Liver (tissue), 9 donors: Measurements from ENCODE around the gene WDR37. TPM values are rescaled to one million over a fixed set of nuclear protein-coding genes. Genes with fewer than 3 reads are reported as not detected.
"Not testable (repeated sequence)": the region's sequence is repeated elsewhere in the genome, so short reads cannot be mapped to it uniquely, and the experiment has no call there.

ENCODE experiments used
- DNase-seq: peaks from one replicate; pipeline ENCODE4 v3.0.0-alpha.2; 2017; ENCODE audit warnings: low spot score
- H3K27ac ChIP-seq, 2 donors: one replicate each; pipeline ENCODE4 v1.7.0; 2013; ENCODE audit warnings: inconsistent platforms in 2 of 2, low read length in 2 of 2, control low read depth in 1 of 2, low read depth in 1 of 2, mild to moderate bottlenecking in 1 of 2
- H3K27me3 ChIP-seq, 4 donors: one replicate each; pipeline versions ENCODE4 v1.6.1 to v1.7.0; 2013; ENCODE audit warnings: low read length in 3 of 4, inconsistent platforms in 1 of 4, mild to moderate bottlenecking in 1 of 4, moderate library complexity in 1 of 4; ENCODE audit not compliant: control insufficient read depth in 4 of 4, insufficient read depth in 4 of 4
- H3K36me3 ChIP-seq, 4 donors: one replicate each; pipeline versions ENCODE4 v1.6.1 to v1.7.0; 2013; ENCODE audit warnings: low read length in 3 of 4, mild to moderate bottlenecking in 3 of 4, low read depth in 1 of 4, moderate library complexity in 1 of 4; ENCODE audit not compliant: control insufficient read depth in 4 of 4, insufficient read depth in 3 of 4
- H3K4me1 ChIP-seq, 4 donors: one replicate each; pipeline versions ENCODE4 v1.6.1 to v1.7.0; 2013; ENCODE audit warnings: low read length in 3 of 4, mild to moderate bottlenecking in 3 of 4, moderate library complexity in 1 of 4; ENCODE audit not compliant: control insufficient read depth in 4 of 4, insufficient read depth in 4 of 4
- H3K4me3 ChIP-seq, 3 donors: one replicate each; pipeline versions ENCODE4 v1.6.1 to v1.7.0; 2013; ENCODE audit warnings: low read length in 3 of 3, control low read depth in 1 of 3, low read depth in 1 of 3, mild to moderate bottlenecking in 1 of 3
- H3K9ac ChIP-seq, 2 donors: one replicate each; pipeline ENCODE4 v1.7.0; 2013; ENCODE audit warnings: low read length in 2 of 2, mild to moderate bottlenecking in 2 of 2, moderate library complexity in 2 of 2, control low read depth in 1 of 2, low read depth in 1 of 2
- H3K9me3 ChIP-seq, 4 donors: one replicate each; pipeline versions ENCODE4 v1.6.1 to v1.7.0; 2013; ENCODE audit warnings: low read length in 3 of 4; ENCODE audit not compliant: control insufficient read depth in 4 of 4
- ATF3 ChIP-seq: IDR thresholded peaks from 2 replicates; pipeline ENCODE4 v1.6.1; 2016; ENCODE audit warnings: antibody characterized with exemption
- FOXA1 ChIP-seq: IDR thresholded peaks from 2 replicates; pipeline ENCODE4 v1.6.1; 2016; ENCODE audit warnings: antibody characterized with exemption
- FOXA2 ChIP-seq: IDR thresholded peaks from 2 replicates; pipeline ENCODE4 v1.6.1; 2016; ENCODE audit warnings: antibody characterized with exemption
- NR2F2 ChIP-seq: IDR thresholded peaks from 2 replicates; pipeline ENCODE4 v1.6.1; 2016; ENCODE audit warnings: antibody characterized with exemption
- RAD21 ChIP-seq, 2 donors: IDR thresholded peaks; 2 replicates each; pipeline ENCODE4 v1.6.1; 2016; ENCODE audit warnings: antibody characterized with exemption in 2 of 2, mild to moderate bottlenecking in 2 of 2
- RXRA ChIP-seq, 2 donors: IDR thresholded peaks; 2 replicates each; pipeline ENCODE4 v1.6.1; 2017 to 2018; ENCODE audit warnings: antibody characterized with exemption in 2 of 2, mild to moderate bottlenecking in 1 of 2
- WGBS: extraction: QIAGEN DNeasy Blood & Tissue Kit; methylation state at CpG from one replicate; pipeline ENCODE4 v1.1.7; 2013; 5-methylcytosine and 5-hydroxymethylcytosine counted together
- polyA plus RNA-seq, 2 donors: library from polyadenylated mRNA; stranded (reverse) in 1 of 2; unstranded in 1 of 2; fragments of 200-250 nt in 1 of 2; fragments of >200 nt in 1 of 2; fragmentation: Nextera tagmentation in 1 of 2; extraction: Ambion mirVana in 1 of 2; gene quantifications; one replicate each; pipeline versions ENCODE4 v1.2.1 to v1.2.3, GENCODE V29; 2013 to 2015
- total RNA-seq, 2 donors: library from RNA; depleted of rRNA; stranded (reverse); fragments of >200 nt; gene quantifications; one replicate each; pipeline ENCODE4 v1.2.3, GENCODE V29; 2014
- TF ChIP-seq, protein P1 (sequence below): fragments of 150-350 bp; IDR thresholded peaks from 2 replicates; pipeline ENCODE4 v1.5.1; 2017; ENCODE audit warnings: improper control_type of control experiment, low read depth, low read length; ENCODE audit not compliant: missing input control
- donor health status: healthy.
- donor health status: healthy.
- donor health status: healthy.
- donor health status: healthy.
- donor health status: healthy.

The WDR37 gene
- total and polyA plus RNA-seq, 4 donors, result 3.6 to 12.1 (median 5.6) TPM

- Histone ChIP-seq H3K9ac (no peak overlapping the region), H3K36me3 (peaks cover 14 to 74% (median 40%) of the 10 kb centered on the region in 4 donors), H3K4me1 (no peaks in the 10 kb centered on the region), H3K4me3 (no peak overlapping the region), H3K27me3 (no peaks in the 10 kb centered on the region), H3K9me3 (no peaks in the 10 kb centered on the region), H3K27ac (no peak overlapping the region)
- DNase-seq, result peak; percentile 26
- WGBS, result 96% methylated on average over 12 of the region's 12 CpGs
- no peak for TF ChIP-seq FOXA1
- TF ChIP-seq, protein P1, sequence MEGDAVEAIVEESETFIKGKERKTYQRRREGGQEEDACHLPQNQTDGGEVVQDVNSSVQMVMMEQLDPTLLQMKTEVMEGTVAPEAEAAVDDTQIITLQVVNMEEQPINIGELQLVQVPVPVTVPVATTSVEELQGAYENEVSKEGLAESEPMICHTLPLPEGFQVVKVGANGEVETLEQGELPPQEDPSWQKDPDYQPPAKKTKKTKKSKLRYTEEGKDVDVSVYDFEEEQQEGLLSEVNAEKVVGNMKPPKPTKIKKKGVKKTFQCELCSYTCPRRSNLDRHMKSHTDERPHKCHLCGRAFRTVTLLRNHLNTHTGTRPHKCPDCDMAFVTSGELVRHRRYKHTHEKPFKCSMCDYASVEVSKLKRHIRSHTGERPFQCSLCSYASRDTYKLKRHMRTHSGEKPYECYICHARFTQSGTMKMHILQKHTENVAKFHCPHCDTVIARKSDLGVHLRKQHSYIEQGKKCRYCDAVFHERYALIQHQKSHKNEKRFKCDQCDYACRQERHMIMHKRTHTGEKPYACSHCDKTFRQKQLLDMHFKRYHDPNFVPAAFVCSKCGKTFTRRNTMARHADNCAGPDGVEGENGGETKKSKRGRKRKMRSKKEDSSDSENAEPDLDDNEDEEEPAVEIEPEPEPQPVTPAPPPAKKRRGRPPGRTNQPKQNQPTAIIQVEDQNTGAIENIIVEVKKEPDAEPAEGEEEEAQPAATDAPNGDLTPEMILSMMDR, result no peak
- no peak for TF ChIP-seq ATF3
- no peak for TF ChIP-seq NR2F2
- TF ChIP-seq RXRA (IDR thresholded peaks at IDR 0.05), result no peak
These were observed 59.9 kb downstream of the WDR37 start for GRCh38 chr10:1116051-1116450.

DNA sequence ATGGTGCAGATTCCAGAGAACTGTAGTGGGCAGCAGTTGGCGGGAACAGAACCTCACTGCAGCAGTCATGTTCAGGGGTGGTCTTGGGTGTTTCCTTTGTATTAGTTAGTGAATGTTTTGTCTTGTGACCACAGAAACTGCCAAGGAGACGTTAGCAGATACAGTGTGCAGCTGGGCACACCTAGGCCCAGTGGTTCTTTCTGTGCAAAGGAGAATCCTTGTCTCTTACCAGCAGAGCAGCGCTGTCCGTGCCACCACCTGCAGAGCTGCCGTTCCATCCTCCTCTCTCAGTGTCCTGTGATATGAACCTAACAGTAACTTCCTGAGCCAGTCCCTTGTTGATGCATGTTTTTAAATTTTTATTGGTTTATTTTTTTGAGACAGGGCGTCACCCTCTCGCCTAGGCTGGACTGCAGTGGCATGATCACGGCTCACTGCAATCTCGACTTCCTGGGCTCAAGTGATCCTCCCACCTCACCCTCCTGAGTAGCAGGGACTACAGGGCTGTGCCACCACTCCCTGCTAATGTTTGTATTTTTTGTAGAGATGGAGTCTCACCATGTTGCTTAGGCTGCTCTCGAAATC, 60.6 kb downstream of the WDR37 start:
- no peaks in the 10 kb centered on the region for H3K27me3 ChIP-seq
- no peaks in the 10 kb centered on the region for H3K4me1 ChIP-seq
- no peak overlapping the region for H3K27ac ChIP-seq
- no peak overlapping the region for H3K9ac ChIP-seq
- H3K9me3 ChIP-seq, result no peaks in the 10 kb centered on the region
- H3K4me3 ChIP-seq, result no peak overlapping the region
- TF ChIP-seq FOXA1, result no peak
- DNase-seq, result peak; percentile 25
- WGBS, result 89% methylated on average over 10 of the region's 10 CpGs
- H3K36me3 ChIP-seq, result peaks cover 11 to 80% (median 41%) of the 10 kb centered on the region in 4 donors

- H3K27ac ChIP-seq, result no peak overlapping the region
- WGBS, result 85% methylated on average over 14 of the region's 14 CpGs
- H3K9me3 ChIP-seq, result no peaks in the 10 kb centered on the region
- TF ChIP-seq FOXA2 (no peak), RAD21 (IDR thresholded peaks at IDR 0.05) (no peak), RXRA (IDR thresholded peaks at IDR 0.05) (no peak)
- TF ChIP-seq, protein P1, result no peak
- H3K27me3 ChIP-seq, result no peaks in the 10 kb centered on the region
- DNase-seq, result peak; percentile 24
- peaks cover 14 to 82% (median 44%) of the 10 kb centered on the region in 4 donors for H3K36me3 ChIP-seq
- H3K4me3 ChIP-seq, result no peak overlapping the region
- H3K9ac ChIP-seq, result no peak overlapping the region
- H3K4me1 ChIP-seq, result no peaks in the 10 kb centered on the region
These were observed 61.5 kb downstream of the WDR37 start for GRCh38 chr10:1117651-1118050.

- not testable (repeated sequence) for H3K9ac ChIP-seq, H3K4me1 ChIP-seq, H3K27ac ChIP-seq, H3K4me3 ChIP-seq, H3K9me3 ChIP-seq, H3K27me3 ChIP-seq
- peak; percentile 2 for DNase-seq
- H3K36me3 ChIP-seq, result peaks cover 14 to 76% (median 42%) of the 10 kb centered on the region in 4 donors
- 91% methylated on average over 6 of the region's 6 CpGs for WGBS
These were observed 62.1 kb downstream of the WDR37 start for GRCh38 chr10:1118318-1118717.
